Endothelial cell of umbilical vein (primary cell): ENCODE data around the gene BTN1A1. TPM values are rescaled to one million over a fixed set of nuclear protein-coding genes. Genes with fewer than 3 reads are reported as not detected.

Experiments
- BruUV-seq: library from RNA; stranded (reverse); fragments of 400-500 nt; replicated peaks from 2 replicates; lab custom pipeline; 2021; lab: Mats Ljungman, UMichigan
- CTCF ChIA-PET: fragments of 300-600, 350-600 bp; sonication (Branson Sonifier 250); formaldehyde crosslinking; loops from one replicate; lab custom pipeline; 2021; ENCODE audit warnings: antibody characterized with exemption, inconsistent platforms; lab: Charles Lee
- POLR2A ChIA-PET: fragments of 300-600, 350-600 bp; sonication (Branson Sonifier 250); formaldehyde crosslinking; loops from one replicate; lab custom pipeline; 2021; ENCODE audit warnings: antibody characterized with exemption, inconsistent platforms; lab: Charles Lee
- DNase-seq: peaks from one replicate; pipeline ENCODE4 v3.0.0-alpha.2; 2011; ENCODE audit warnings: low read depth, low spot score
- FAIRE-seq: peaks from 2 replicates; lab custom pipeline; 2011; peaks lifted over from hg19 to GRCh38; lab: Jason Lieb, UNC
- H2AFZ ChIP-seq: 2 replicates; pipeline ENCODE4 v1.6.0; 2012; ENCODE audit warnings: low read depth, low read length, control low read depth, inconsistent platforms
- H3K27ac ChIP-seq: 2 replicates; pipeline ENCODE4 v1.5.1; 2011; ENCODE audit warnings: low read depth, mild to moderate bottlenecking, control low read depth, low read length, moderate library complexity; ENCODE audit not compliant: insufficient read depth
- H3K27me3 ChIP-seq, 2 experiments: 2 replicates each; pipeline versions ENCODE4 v1.6.0 to v1.6.1; 2011; ENCODE audit warnings: low read length in 2 of 2, mixed read lengths in 1 of 2; ENCODE audit not compliant: control insufficient read depth in 2 of 2, insufficient read depth in 2 of 2
- H3K36me3 ChIP-seq, 2 experiments: 2 replicates in 1 of 2; 3 replicates in 1 of 2; pipeline ENCODE4 v1.5.1; 2011; ENCODE audit warnings: low read length in 2 of 2, mild to moderate bottlenecking in 1 of 2, moderate library complexity in 1 of 2; ENCODE audit not compliant: control insufficient read depth in 2 of 2, insufficient read depth in 2 of 2; ENCODE audit errors: extremely low read depth in 1 of 2
- H3K4me1 ChIP-seq: 3 replicates; pipeline ENCODE4 v1.5.1; 2011; ENCODE audit warnings: mild to moderate bottlenecking, low read length; ENCODE audit not compliant: control insufficient read depth, insufficient read depth; ENCODE audit errors: extremely low read depth
- H3K4me2 ChIP-seq: 2 replicates; pipeline ENCODE4 v1.6.1; 2011; ENCODE audit warnings: low read length, control low read depth, mixed read lengths; ENCODE audit not compliant: insufficient read depth
- H3K4me3 ChIP-seq, 3 experiments: fragments of 200-600 bp in 1 of 3; sonication (generic), shearing (Covaris generic) in 1 of 3; replicated peaks in 1 of 3; 2 replicates each; pipeline ENCODE4 v1.5.1; 2011 to 2016; ENCODE audit warnings: control low read depth in 3 of 3, low read length in 3 of 3, mild to moderate bottlenecking in 2 of 3, inconsistent platforms in 1 of 3, low read depth in 1 of 3, moderate library complexity in 1 of 3; ENCODE audit not compliant: insufficient read depth in 1 of 3
- H3K79me2 ChIP-seq: 2 replicates; pipeline ENCODE4 v1.6.0; 2012; ENCODE audit warnings: low read length, inconsistent platforms; ENCODE audit not compliant: control insufficient read depth, insufficient read depth
- H3K9ac ChIP-seq: replicated peaks from 2 replicates; pipeline ENCODE3; 2011; ENCODE audit warnings: low read length, control low read depth; ENCODE audit not compliant: insufficient read depth; ENCODE audit errors: extremely low read depth
- H3K9me1 ChIP-seq: replicated peaks from 3 replicates; pipeline ENCODE4 v1.6.0; 2011; ENCODE audit warnings: mild to moderate bottlenecking, low read length; ENCODE audit not compliant: control insufficient read depth, insufficient read depth; ENCODE audit errors: extremely low read depth
- H3K9me3 ChIP-seq: replicated peaks from 2 replicates; pipeline ENCODE4 v1.5.1; 2012; ENCODE audit warnings: low read length, inconsistent platforms; ENCODE audit not compliant: control insufficient read depth, insufficient read depth
- H4K20me1 ChIP-seq: replicated peaks from 2 replicates; pipeline ENCODE3; 2011; ENCODE audit warnings: mild to moderate bottlenecking, low read length; ENCODE audit not compliant: control insufficient read depth, insufficient read depth; ENCODE audit errors: extremely low read depth
- EZH2 ChIP-seq: IDR thresholded peaks from 2 replicates; pipeline ENCODE4 v1.6.1; 2012; ENCODE audit warnings: borderline replicate concordance, low read depth, mild to moderate bottlenecking, moderate library complexity, low read length, inconsistent platforms; ENCODE audit not compliant: severe bottlenecking
- FOS ChIP-seq: IDR thresholded peaks from 2 replicates; pipeline ENCODE4 v1.6.1; 2011; ENCODE audit warnings: mild to moderate bottlenecking, low read length, moderate library complexity, borderline replicate concordance; ENCODE audit not compliant: insufficient read depth
- GATA2 ChIP-seq: IDR thresholded peaks from 2 replicates; pipeline ENCODE4 v1.7.0; 2011; ENCODE audit warnings: low read depth, mild to moderate bottlenecking, moderate library complexity, mixed read lengths, low read length; ENCODE audit not compliant: insufficient read length, insufficient read depth
- JUN ChIP-seq: IDR thresholded peaks from 2 replicates; pipeline ENCODE4 v1.6.1; 2011; ENCODE audit warnings: borderline replicate concordance, low read depth; ENCODE audit not compliant: insufficient read length, insufficient read depth
- MYC ChIP-seq: IDR thresholded peaks from one replicate; pipeline ENCODE4 v1.6.1; 2011; ENCODE audit warnings: mild to moderate bottlenecking, low read depth, low read length
- POLR2A ChIP-seq: IDR thresholded peaks from 2 replicates; pipeline ENCODE4 v1.6.1; 2012; ENCODE audit warnings: low read depth, mild to moderate bottlenecking, control low read depth, low read length
- POLR2AphosphoS5 ChIP-seq: IDR thresholded peaks from 2 replicates; pipeline ENCODE4 v1.6.1; 2012; ENCODE audit warnings: low read depth, mild to moderate bottlenecking, control low read depth, low read length, moderate library complexity; ENCODE audit not compliant: insufficient read depth
- dilution Hi-C: fragments of 300-500 bp; cut with MboI; formaldehyde crosslinking; loops from one replicate; pipeline ENCODE4 v1.15.0; 2019; ENCODE audit warnings: low sequenced_read_pairs; ENCODE audit not compliant: extremely low pct_ligation_motif_present
- intact Hi-C: fragments of 100-400 bp; cut with micrococcal nuclease; formaldehyde crosslinking; loops from one replicate; pipeline ENCODE4 v1.10.0; 2022
- polyA plus RNA-seq, 4 experiments: library from polyadenylated mRNA; depleted of rRNA in 3 of 4; stranded (reverse) in 3 of 4; unstranded in 1 of 4; fragments of >200 nt; gene quantifications; 2 replicates each; pipeline versions ENCODE4 v1.2.1 to v1.2.3, GENCODE V29; 2011 to 2012; ENCODE audit warnings: missing spikeins in 1 of 4
- total RNA-seq: library from RNA; stranded (reverse); gene quantifications from 2 replicates; pipeline ENCODE4 v1.2.3, GENCODE V29; 2021
- TF ChIP-seq, protein P1 (sequence below): IDR thresholded peaks from 2 replicates; pipeline ENCODE4 v1.6.1; 2011; ENCODE audit not compliant: insufficient read depth, insufficient read length
- TF ChIP-seq, protein P2 (sequence below), 2 donors: IDR thresholded peaks; 1 replicate in 1 of 2; 2 replicates in 1 of 2; pipeline ENCODE4 v1.5.1; 2011; ENCODE audit warnings: low read length in 2 of 2, mild to moderate bottlenecking in 2 of 2, moderate library complexity in 2 of 2, control low read depth in 1 of 2, inconsistent platforms in 1 of 2, low read depth in 1 of 2; ENCODE audit not compliant: insufficient read depth in 1 of 2; ENCODE audit errors: extremely low read depth in 1 of 2

Gene BTN1A1
- total and polyA plus RNA-seq, 2 donors (not counting 3 experiments of a cell fraction or from before 2014, with no cell fraction given), result not detected

DNA sequence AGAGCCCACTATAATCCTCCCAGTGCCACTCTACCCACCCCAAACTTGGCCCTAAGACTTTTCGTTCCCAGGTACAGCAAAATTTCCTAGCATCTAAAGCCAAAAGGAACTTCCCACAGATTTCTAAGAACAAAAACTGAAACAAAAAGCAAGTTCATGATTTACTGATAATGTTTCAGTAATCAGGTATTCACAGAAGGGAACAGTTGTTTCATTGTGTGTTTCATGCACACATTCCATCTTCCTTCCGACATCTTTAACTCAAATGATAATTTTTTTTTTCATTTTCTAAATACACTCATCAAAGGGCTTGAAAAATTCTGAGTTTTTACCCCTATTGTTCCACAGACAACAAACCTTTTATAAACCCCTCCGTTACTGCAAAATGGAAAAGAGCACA is 6.0 kb upstream of the BTN1A1 start:
- Histone ChIP-seq H3K79me2 (no peaks in the 10 kb centered on the region), H3K4me1 (no peaks in the 10 kb centered on the region), H3K4me3 (no peak overlapping the region), H3K36me3 (no peaks in the 10 kb centered on the region), H3K9me1 (no peaks in the 10 kb centered on the region), H3K27ac (no peak overlapping the region), H3K4me2 (no peak overlapping the region), H3K27me3 (peaks cover 11 to 30% of the 10 kb centered on the region in 2 experiments), H3K9ac (no peak overlapping the region), H3K9me3 (no peaks in the 10 kb centered on the region), H4K20me1 (no peaks in the 10 kb centered on the region), H2AFZ (no peak overlapping the region)
- no peak for FAIRE-seq
- dilution Hi-C loops, result no loop called here
- TF ChIP-seq FOS (no peak), EZH2 (no peak), JUN (no peak), MYC (no peak), GATA2 (no peak), POLR2AphosphoS5 (no peak), POLR2A (no peak)
- TF ChIP-seq, protein P1, sequence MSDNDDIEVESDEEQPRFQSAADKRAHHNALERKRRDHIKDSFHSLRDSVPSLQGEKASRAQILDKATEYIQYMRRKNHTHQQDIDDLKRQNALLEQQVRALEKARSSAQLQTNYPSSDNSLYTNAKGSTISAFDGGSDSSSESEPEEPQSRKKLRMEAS, result no peak
- TF ChIP-seq, protein P2, sequence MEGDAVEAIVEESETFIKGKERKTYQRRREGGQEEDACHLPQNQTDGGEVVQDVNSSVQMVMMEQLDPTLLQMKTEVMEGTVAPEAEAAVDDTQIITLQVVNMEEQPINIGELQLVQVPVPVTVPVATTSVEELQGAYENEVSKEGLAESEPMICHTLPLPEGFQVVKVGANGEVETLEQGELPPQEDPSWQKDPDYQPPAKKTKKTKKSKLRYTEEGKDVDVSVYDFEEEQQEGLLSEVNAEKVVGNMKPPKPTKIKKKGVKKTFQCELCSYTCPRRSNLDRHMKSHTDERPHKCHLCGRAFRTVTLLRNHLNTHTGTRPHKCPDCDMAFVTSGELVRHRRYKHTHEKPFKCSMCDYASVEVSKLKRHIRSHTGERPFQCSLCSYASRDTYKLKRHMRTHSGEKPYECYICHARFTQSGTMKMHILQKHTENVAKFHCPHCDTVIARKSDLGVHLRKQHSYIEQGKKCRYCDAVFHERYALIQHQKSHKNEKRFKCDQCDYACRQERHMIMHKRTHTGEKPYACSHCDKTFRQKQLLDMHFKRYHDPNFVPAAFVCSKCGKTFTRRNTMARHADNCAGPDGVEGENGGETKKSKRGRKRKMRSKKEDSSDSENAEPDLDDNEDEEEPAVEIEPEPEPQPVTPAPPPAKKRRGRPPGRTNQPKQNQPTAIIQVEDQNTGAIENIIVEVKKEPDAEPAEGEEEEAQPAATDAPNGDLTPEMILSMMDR (IDR thresholded peaks at IDR 0.05; ENCODE audit: extremely low read depth in 1 of 2, insufficient read depth in 1 of 2, low read depth in 1 of 2, low read length in 2 of 2), result no peak
- CTCF ChIA-PET, result interaction anchor here (1.0 kb wide), 1 partner anchor 152 kb away, joined by 7 read pairs; no protein-coding TSS in a partner anchor
- intact Hi-C loops, result no loop called here
- POLR2A ChIA-PET, result no interaction called here
- no peak for DNase-seq
- no TSS peak for BruUV-seq
